ENCODE data around the gene CUL4A. TPM values are rescaled to one million over a fixed set of nuclear protein-coding genes. Genes with fewer than 3 reads are reported as not detected.

Gene CUL4A
- total and polyA plus RNA-seq, 2 experiments from 2014 or later = 67.3 to 197 TPM

DNA sequence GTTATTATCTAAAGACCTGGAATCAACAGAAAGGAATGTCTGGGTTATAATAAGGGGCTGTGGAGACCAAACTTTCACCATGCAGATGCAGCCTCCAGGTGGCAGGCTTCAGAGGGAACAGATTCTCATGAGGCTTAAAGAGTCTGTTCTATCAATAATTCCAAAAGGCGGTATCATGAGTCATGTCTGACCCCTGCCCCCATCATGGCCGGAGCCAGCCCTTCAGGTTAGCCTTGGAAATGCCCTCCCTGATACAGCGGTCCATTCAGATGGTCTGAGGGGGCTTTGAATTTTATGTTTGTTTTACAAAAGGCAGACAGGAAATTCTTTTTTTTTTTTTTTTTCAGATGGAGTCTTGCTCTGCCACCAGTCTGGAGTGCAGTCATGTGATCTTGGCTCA lies 66.0 kb downstream of the CUL4A start:
- Histone ChIP-seq H3K27me3 (replicated peaks; ENCODE audit: insufficient read depth) (no peaks in the 10 kb centered on the region), H2AFZ (no peak overlapping the region), H3K4me3 (no peak overlapping the region), H3K27ac (no peak overlapping the region), H3K9ac (no peak overlapping the region), H4K20me1 (ENCODE audit: insufficient read depth) (no peaks in the 10 kb centered on the region), H3K9me2 (ENCODE audit: insufficient read depth) (no peaks in the 10 kb centered on the region), H3K36me3 (ENCODE audit: low read depth) (no peaks in the 10 kb centered on the region), H3K9me3 (ENCODE audit: low read depth) (no peaks in the 10 kb centered on the region), H3K4me1 (ENCODE audit: insufficient read depth) (peaks cover 16% of the 10 kb centered on the region), H3K79me2 (ENCODE audit: insufficient read depth) (no peaks in the 10 kb centered on the region), H3F3A (ENCODE audit: insufficient read depth) (peaks cover 15% of the 10 kb centered on the region; the same call in 1 of the 2 replicates), H3K4me2 (ENCODE audit: unreplicated experiment) (no peak overlapping the region)
- 0 to 5% methylated on average over 3 of the region's 3 CpGs for WGBS, 2 experiments (ENCODE audit: low coverage in 1 of 2, low lambda C conversion rate in 2 of 2, missing lambda C conversion rate in 2 of 2)
- peak; percentile 81 for DNase-seq
- in situ Hi-C loops (cut with MboI) = no loop called here
- TF ChIP-seq EZH2phosphoT487 (IDR thresholded peaks at IDR 0.05; ENCODE audit: insufficient read depth, low read depth) (no peak), EZH2 (IDR thresholded peaks at IDR 0.05; ENCODE audit: insufficient read depth, poor library complexity, severe bottlenecking) (no peak)

DNA sequence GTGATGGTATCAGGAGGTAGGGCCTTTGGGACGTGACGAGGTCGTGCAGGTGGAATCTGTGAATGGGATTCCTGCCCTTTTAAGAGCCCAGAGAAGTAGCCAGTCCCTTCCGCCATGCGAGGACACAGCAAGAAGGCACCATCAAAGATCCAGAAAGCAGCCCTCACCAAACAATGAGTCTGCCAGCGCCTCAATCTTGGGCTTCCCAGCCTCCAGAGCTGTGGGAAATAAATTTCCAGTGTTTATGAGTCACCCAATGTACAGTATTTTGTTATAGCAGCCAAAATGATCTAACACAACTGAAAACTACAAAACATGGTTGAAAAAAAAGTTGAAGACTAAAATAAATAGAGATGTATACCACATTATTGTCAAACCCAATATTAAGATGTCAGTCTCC lies 70.7 kb downstream of the CUL4A start:
- no peaks in the 10 kb centered on the region for H3K9me3 ChIP-seq (ENCODE audit: low read depth)
- H3K27ac ChIP-seq = no peak overlapping the region
- H3K9me2 ChIP-seq (ENCODE audit: insufficient read depth) = no peaks in the 10 kb centered on the region
- no peaks in the 10 kb centered on the region for H3K36me3 ChIP-seq (ENCODE audit: low read depth)
- no peak overlapping the region for H3K4me3 ChIP-seq
- H3K27me3 ChIP-seq (replicated peaks; ENCODE audit: insufficient read depth) = no peaks in the 10 kb centered on the region
- no peak for DNase-seq
- peaks cover 1% of the 10 kb centered on the region for H3K4me1 ChIP-seq (ENCODE audit: insufficient read depth)
- in situ Hi-C loops (cut with MboI) = no loop called here
- no peak overlapping the region for H3K4me2 ChIP-seq (ENCODE audit: unreplicated experiment)
- H3K9ac ChIP-seq = no peak overlapping the region
- no peaks in the 10 kb centered on the region for H3K79me2 ChIP-seq (ENCODE audit: insufficient read depth)
- WGBS, 2 experiments (ENCODE audit: low coverage in 1 of 2, low lambda C conversion rate in 2 of 2, missing lambda C conversion rate in 2 of 2) = 83 to 86% methylated on average over 6 of the region's 6 CpGs
- H3F3A ChIP-seq (ENCODE audit: insufficient read depth) = no peaks in the 10 kb centered on the region
- no peak overlapping the region for H2AFZ ChIP-seq
- TF ChIP-seq EZH2phosphoT487 (IDR thresholded peaks at IDR 0.05; ENCODE audit: insufficient read depth, low read depth) (no peak), EZH2 (IDR thresholded peaks at IDR 0.05; ENCODE audit: insufficient read depth, poor library complexity, severe bottlenecking) (no peak)
- H4K20me1 ChIP-seq (ENCODE audit: insufficient read depth) = no peaks in the 10 kb centered on the region

DNA sequence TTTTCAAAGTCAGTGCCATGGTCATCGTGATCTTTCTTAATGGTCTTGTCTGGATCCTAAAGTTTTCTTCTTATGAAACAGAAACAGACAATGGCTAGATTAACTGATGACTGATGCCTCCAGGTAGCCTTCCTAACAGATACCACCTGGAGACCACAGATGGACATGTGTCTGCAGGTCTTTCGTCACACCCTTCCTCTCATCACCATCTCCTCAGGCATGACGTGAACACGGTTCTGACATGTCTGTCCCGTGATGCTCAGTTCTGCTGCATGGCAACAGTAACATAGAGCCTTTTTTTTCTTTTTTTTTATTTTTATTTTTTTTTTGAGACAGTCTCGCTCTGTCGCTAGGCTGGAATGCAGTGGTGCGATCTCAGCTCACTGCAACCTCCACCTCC lies 74.5 kb downstream of the CUL4A start:
- in situ Hi-C loops (cut with MboI) = no loop called here
- Histone ChIP-seq H3K9me3 (ENCODE audit: low read depth) (no peaks in the 10 kb centered on the region), H3K4me1 (ENCODE audit: insufficient read depth) (no peaks in the 10 kb centered on the region), H3K9me2 (ENCODE audit: insufficient read depth) (no peaks in the 10 kb centered on the region), H3K9ac (no peak overlapping the region), H3K27me3 (replicated peaks; ENCODE audit: insufficient read depth) (no peaks in the 10 kb centered on the region), H3F3A (ENCODE audit: insufficient read depth) (no peaks in the 10 kb centered on the region), H3K79me2 (ENCODE audit: insufficient read depth) (no peaks in the 10 kb centered on the region), H4K20me1 (ENCODE audit: insufficient read depth) (no peaks in the 10 kb centered on the region), H3K4me2 (ENCODE audit: unreplicated experiment) (no peak overlapping the region), H2AFZ (no peak overlapping the region), H3K36me3 (ENCODE audit: low read depth) (no peaks in the 10 kb centered on the region), H3K27ac (no peak overlapping the region), H3K4me3 (no peak overlapping the region)
- DNase-seq = peak; percentile 21
- TF ChIP-seq EZH2 (IDR thresholded peaks at IDR 0.05; ENCODE audit: insufficient read depth, poor library complexity, severe bottlenecking) (no peak), EZH2phosphoT487 (IDR thresholded peaks at IDR 0.05; ENCODE audit: insufficient read depth, low read depth) (no peak)
- 46 to 50% methylated on average over 8 of the region's 8 CpGs for WGBS, 2 experiments (ENCODE audit: low coverage in 1 of 2, low lambda C conversion rate in 2 of 2, missing lambda C conversion rate in 2 of 2)

DNA sequence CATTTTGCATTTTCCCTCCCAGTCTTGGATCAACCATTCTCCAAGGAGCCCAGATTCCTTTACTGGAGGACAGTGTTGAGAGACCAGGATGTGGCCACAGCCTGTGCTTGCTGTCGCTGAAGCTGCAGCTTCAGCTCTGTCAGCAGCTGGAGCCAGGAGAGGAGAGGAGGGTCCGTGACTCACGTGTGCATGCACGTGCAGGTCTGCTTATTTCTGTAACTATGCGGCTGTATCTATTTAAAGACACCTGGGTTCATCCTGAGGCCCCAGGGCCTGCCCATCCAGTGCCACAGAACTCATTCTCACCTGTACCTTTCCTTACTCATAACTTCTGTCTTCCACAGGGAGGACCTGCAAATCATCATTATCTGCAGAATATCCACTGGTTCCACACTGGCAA lies 79.5 kb downstream of the CUL4A start:
- H3K9me3 ChIP-seq (ENCODE audit: low read depth) = no peaks in the 10 kb centered on the region
- H3K4me3 ChIP-seq = no peak overlapping the region
- TF ChIP-seq EZH2phosphoT487 (IDR thresholded peaks at IDR 0.05; ENCODE audit: insufficient read depth, low read depth) (no peak), EZH2 (IDR thresholded peaks at IDR 0.05; ENCODE audit: insufficient read depth, poor library complexity, severe bottlenecking) (no peak)
- H3F3A ChIP-seq (ENCODE audit: insufficient read depth) = peaks cover 15% of the 10 kb centered on the region
- H3K4me2 ChIP-seq (ENCODE audit: unreplicated experiment) = no peak overlapping the region
- WGBS, 2 experiments (ENCODE audit: low coverage in 1 of 2, low lambda C conversion rate in 2 of 2, missing lambda C conversion rate in 2 of 2) = 20 to 36% methylated on average over 5 of the region's 5 CpGs
- H4K20me1 ChIP-seq (ENCODE audit: insufficient read depth) = no peaks in the 10 kb centered on the region
- no peak for DNase-seq
- H3K27ac ChIP-seq = no peak overlapping the region
- H3K9me2 ChIP-seq (ENCODE audit: insufficient read depth) = no peaks in the 10 kb centered on the region
- no peaks in the 10 kb centered on the region for H3K36me3 ChIP-seq (ENCODE audit: low read depth)
- no peak overlapping the region for H3K9ac ChIP-seq
- in situ Hi-C loops (cut with MboI) = no loop called here
- no peaks in the 10 kb centered on the region for H3K79me2 ChIP-seq (ENCODE audit: insufficient read depth)
- H3K4me1 ChIP-seq (ENCODE audit: insufficient read depth) = peaks cover 4% of the 10 kb centered on the region; the same call in 1 of the 2 replicates
- 0 out of 2 replicates have a peak, but pooled peaks cover 5% of the 10 kb centered on the region for H3K27me3 ChIP-seq (replicated peaks; ENCODE audit: insufficient read depth)
- H2AFZ ChIP-seq = no peak overlapping the region

DNA sequence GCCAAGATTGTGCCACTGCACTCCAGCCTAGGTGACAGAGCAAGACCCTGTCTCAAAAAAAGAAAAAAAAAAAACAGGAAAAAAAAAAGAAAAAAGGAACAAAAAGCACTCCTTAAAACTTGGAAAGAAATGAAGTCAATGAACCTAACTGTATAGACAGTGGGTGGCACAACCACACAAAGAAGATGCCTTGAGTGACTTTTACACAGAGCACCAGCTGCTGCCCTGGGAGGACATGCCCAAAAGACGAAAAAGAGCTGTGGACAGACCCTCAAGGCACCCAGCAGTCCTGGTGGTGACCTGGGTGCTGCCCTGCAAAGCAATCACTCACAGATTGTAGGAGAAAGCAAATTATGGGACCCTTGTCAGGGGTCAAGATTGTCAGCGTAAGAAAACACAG lies 81.7 kb downstream of the CUL4A start:
- H3K4me1 ChIP-seq (ENCODE audit: insufficient read depth) = peaks cover 4% of the 10 kb centered on the region; the same call in 1 of the 2 replicates
- no peak for TF ChIP-seq EZH2phosphoT487 (IDR thresholded peaks at IDR 0.05; ENCODE audit: insufficient read depth, low read depth)
- no peak overlapping the region for H2AFZ ChIP-seq
- H3K27me3 ChIP-seq (replicated peaks; ENCODE audit: insufficient read depth) = 0 out of 2 replicates have a peak, but pooled peaks cover 5% of the 10 kb centered on the region
- H3K36me3 ChIP-seq (ENCODE audit: low read depth) = no peaks in the 10 kb centered on the region
- in situ Hi-C loops (cut with MboI) = no loop called here
- WGBS, 2 experiments (ENCODE audit: low coverage in 1 of 2, low lambda C conversion rate in 2 of 2, missing lambda C conversion rate in 2 of 2) = 50 to 58% methylated on average over 2 of the region's 2 CpGs
- H3K9me3 ChIP-seq (ENCODE audit: low read depth) = no peaks in the 10 kb centered on the region
- no peaks in the 10 kb centered on the region for H4K20me1 ChIP-seq (ENCODE audit: insufficient read depth)
- no peak overlapping the region for H3K27ac ChIP-seq
- peaks cover 15% of the 10 kb centered on the region for H3F3A ChIP-seq (ENCODE audit: insufficient read depth)
- no peak overlapping the region for H3K9ac ChIP-seq
- H3K79me2 ChIP-seq (ENCODE audit: insufficient read depth) = no peaks in the 10 kb centered on the region
- H3K4me3 ChIP-seq = no peak overlapping the region
- DNase-seq = no peak
- H3K9me2 ChIP-seq (ENCODE audit: insufficient read depth) = no peaks in the 10 kb centered on the region
- no peak overlapping the region for H3K4me2 ChIP-seq (ENCODE audit: unreplicated experiment)
